Measurements from ENCODE around the gene BIRC6.
"Not testable (repeated sequence)": the region's sequence is repeated elsewhere in the genome, so short reads cannot be mapped to it uniquely, and the experiment has no call there.

BIRC6 gene

DNA sequence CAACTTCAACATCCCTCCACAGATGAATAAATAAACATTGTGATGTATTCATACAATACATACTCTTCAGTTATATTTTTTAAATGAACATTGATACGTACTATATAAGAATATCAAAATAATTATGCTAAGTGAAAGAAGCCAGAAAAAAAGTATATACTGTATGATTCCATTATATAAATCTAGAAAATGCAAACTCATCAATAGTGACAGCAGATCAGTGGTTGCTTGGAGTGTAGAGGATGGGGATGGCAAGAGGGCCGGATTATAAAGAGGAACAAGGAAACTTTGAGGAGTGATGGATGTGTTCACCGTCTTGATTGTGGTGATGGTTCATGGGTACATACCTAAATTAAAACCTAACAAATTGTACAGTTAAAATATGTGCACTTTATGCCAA lies 268.0 kb downstream of the BIRC6 start:
- no peak for DNase-seq

DNA sequence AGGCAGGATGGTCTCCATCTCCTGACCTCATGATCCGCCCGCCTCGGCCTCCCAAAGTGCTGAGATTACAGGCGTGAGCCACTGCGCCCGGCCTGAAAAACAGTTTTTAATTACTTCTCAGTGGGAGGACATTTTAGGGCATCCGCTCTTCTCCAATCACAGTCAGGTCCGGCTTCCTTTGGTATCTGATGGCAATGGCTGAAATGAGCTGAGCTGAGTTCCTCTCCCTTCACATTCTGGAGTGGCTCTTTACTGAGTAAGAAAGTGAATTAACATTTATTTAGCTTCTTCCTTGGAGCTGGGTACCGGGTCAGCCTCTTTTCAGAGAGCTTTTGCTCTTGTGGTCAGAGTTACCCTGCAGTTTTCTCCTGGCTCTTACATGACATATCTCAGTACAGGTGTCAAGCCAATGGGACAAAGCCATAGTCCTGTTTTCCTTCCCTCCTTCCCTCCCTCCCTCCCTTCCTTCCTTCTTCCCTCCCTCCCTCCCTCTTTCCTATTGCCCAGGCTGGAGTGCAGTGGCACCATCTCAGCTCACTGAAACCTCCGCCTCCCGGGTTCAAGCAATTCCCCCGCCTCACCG lies 269.9 kb downstream of the BIRC6 start:
- DNase-seq, result no peak

DNA sequence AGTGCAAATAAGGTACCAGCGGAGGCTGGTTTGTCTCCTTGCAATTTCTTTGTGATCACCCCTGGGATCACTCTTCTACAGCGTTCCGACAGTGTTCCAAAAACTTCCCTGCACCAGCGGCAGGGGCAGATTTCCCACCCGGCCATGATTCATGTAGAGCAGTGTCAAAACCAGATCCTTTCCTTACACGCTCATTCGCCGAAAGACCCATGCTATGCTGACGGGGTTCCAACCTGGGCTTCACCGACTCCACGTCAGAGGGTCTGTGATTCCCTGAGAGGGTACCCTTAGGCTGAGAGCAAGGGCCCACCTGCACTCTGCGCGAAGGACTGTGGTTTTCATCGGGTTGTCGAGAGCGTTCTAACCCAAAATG lies 270.6 kb downstream of the BIRC6 start:
- DNase-seq, result no peak

DNA sequence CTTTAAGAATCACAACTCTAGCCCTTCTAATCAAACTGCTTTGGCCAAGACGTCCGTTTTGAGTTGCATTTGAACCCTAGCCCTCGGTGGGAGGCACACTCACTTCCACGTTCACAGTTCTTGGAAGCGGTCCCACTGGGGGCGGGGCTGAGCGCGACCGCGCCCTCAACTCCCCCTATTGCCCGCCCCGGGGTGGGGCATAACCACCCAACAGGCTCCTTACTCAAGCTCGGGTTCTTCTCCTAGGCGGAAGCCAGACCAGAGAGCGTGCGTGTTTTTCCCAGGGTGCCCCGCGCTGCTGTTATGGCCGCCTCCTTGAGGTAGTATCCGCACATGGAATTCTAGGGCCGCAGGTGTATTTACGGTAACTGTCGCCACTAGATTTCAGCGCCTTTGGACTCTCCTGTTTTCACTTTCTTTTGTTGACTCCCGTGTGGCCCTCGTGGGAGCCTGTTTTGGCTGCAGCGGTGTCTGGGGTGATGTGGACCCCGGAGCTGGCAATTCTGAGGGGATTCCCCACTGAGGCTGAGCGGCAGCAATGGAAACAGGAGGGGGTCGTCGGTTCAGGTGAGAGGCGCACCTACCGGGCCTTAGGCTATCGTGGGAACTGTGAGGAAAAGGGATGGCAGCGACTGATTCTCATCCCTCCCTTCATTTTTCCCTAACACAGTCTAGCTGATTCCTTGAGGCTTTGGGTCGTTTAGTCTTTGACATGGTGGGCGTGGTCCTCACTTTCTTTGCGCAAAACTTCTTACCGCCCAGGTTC lies 271.2 kb downstream of the BIRC6 start, which contains the start of gene TTC27:
Gene TTC27 (plus strand): TSS at position 237 of the 766 bp plus-strand sequence. CDS start 243 bp downstream, at position 480.
- DNase-seq, result no peak

DNA sequence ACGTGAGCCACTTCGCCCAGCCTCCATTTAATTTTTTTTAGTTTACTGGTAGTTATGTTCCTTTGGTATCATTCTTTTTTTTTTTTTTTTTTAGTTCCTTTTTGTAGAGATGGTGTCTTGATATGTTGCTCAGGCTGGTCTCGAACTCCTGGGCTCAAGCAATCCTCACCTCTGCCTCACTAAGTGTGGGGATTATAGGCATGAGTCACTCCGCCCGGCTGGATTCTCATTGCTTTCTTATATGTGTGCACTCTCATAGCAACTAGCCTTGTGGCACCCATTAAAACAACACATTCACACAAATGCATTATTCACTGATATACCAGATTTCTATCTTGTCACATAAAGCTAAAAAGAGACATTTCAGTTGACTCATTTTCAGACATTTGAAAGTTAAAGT lies 275.3 kb downstream of the BIRC6 start:
- no peak for DNase-seq

DNA sequence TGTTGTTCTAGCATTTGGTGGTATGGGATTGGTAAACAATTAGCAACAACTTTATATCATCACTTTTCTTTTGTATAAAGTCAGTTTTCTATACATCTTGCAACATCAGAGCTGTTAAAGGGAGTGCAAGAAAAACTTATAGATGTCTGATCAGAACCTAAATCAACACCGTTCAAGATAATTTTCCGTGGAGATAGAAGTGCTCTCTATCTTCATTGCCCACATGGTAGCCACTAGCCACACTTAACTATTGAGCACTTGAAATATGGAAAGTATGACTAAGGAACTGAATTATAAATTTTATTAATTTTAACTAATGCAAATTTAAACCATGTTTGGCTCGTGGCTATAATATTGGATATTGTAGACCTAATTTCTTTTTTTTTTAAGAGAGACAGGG lies 276.2 kb downstream of the BIRC6 start:
- no peak for DNase-seq

DNA sequence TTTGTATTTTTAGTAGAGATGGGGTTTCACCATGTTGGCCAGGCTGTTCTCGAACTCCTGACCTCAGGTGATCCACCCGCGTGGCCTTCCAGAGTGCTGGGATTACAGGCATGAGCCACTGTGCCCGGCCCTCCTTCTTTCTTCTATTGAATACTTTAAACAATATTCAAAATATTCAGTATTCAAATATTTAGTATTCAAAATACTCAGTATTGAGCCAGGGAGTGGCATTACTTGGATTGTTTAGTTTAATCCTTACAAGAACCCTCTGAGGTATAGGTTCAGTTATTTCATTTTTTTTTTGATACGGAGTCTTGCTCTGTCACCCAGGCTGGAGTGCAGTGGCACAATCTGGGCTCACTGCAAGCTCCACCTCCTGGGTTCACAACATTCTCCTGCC lies 281.7 kb downstream of the BIRC6 start:
- DNase-seq, result not testable (repeated sequence)

DNA sequence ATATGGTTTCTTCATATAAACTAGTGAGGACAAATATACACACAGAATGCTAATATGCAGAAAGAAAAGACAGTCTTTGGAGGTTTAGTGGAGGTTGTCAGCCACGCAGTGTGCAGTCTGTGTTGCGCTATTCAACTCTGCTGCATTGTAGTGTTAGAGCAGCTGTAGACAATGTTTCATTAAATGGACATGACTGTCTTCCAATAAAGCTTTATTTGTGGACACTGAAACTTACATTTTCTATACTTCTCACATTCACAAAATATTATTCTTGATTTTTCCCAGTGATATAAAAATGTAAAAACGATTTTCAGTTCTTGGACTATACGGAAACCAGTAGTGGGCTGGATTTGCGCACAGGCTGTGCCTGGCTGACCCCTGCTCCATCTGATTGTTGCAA lies 284.4 kb downstream of the BIRC6 start:
- DNase-seq, result no peak

DNA sequence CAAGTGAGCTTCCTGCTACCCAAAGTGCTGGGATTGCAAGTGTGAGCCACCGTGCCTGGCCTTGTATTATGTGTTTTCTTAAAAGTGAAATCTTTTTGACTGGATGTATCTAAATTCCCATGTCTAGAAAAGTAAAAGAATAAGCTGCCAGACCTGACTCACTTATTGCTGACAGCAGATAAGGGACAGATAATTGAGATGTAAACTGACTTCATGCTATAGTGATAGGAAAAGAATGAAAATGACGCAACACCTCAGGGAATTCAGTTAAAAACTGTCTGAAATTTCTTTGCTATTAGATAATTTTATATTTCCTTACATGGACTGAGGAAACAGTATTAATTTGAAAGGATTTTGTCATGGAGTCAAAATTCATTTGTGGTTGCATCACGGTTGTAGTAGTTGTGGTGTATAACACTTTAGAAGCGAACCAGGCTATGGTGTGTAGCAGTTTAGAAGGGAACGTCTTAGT lies 290.4 kb downstream of the BIRC6 start:
- no peak for DNase-seq

DNA sequence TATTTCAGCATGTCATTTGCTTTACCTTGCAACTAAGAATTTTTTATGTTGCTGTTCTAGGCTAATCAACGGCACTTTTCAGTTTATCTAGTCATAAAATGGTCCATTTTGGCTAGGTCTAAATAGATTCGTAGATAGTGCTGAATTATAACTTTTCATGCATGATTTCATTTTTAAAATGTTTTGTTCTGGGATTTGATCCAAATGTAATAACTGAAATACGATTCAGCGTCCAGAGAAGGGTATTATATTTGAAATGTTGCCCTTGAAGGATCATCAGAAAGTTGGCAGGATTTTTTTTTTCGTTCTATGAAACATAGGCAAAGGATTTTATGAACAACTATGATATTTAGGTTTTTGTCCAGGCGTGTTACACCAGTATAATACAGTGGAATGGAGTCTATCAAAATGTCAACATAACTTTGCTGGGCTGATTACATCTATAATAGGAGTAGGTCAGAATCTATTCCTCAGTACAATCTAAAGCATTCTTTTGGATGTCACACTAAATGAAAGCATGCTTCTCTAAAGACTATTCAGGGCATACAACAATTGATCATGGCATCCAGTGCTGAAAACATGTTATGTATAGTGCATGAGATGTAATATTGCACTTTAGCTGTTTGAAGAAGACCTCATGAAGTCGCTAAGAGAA lies 295.9 kb downstream of the BIRC6 start:
- DNase-seq, result no peak

DNA sequence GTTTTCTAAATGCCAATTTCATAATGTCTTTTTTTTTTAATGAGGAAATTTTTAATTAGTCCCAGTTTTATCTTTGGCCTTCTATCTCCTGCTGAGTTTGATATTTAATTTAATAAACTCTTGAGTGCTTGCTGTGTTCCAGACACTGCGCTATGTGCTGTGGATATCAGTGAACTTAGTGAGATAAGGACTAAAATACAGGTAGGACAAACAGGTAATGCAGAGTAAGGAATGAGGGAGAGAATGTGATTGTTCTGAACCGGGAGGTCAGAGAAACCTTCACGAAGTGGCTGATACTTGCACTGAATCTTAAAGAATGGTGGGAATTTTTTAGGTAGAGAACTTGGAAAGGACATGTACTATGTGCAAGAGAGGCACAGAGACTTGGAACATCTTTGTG lies 299.2 kb downstream of the BIRC6 start:
- no peak for DNase-seq

DNA sequence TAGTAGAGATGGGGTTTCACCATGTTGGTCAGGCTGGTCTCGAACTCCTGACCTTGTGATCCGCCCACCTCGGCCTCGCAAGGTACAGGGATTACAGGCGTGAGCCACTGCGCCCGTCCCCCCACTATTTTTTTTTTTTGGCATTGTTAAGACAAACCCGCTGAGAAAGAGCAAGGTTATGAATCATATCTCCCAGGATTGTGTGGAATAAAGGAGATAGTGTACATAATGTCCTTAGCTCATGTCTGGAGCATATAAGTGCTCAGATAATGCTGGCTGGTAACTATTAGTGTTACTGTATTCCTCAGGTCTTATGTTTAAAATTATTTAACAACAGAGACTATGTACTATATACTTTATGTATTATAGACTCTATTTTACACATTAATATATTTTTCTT lies 307.0 kb downstream of the BIRC6 start:
- no peak for DNase-seq

DNA sequence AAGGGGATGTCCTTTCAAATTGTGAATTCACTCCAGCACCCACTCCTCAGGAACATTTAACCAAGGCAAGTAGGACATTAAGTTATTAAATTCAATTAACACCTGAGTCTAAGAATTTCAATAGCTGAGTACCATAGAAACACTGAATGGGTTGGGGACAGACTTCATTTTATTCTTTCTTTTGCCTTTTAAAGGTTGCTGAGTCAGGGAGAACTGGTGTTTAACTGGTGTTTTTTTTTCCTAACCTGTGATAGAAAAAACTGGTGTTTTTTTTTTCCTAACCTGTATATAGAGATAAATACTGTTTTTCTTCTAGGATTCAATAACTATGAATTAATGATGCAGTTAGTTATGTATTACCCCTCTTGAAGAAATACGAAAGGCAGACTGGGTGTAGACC lies 309.9 kb downstream of the BIRC6 start:
- DNase-seq, result no peak

DNA sequence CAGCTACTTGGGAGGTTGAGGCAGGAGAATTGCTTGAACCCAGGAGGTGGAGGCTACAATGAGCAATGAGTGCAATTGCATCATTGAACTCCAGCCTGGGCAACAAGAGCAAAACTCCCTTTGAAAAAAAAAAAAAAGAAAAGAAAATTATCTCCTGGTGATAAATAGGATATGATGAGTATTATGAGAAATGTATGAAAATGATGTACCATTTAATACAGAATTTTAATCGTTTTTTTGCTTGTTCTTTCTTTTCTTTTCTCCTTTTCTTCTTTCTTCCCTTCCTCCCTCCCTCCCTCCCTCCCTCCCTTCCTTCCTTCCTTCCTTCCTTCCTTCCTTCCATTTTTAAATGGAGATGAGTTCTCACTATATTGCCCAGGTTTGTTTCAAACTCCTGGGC lies 311.4 kb downstream of the BIRC6 start:
- no peak for DNase-seq

Measured in cortex of kidney (tissue), 1 donor.